Erythroblast (primary cell): ENCODE results near the gene APBB2.

ENCODE experiments used
- GATA1 ChIP-seq: IDR thresholded peaks from 2 replicates; pipeline ENCODE4 v1.6.1; 2011; ENCODE audit warnings: low read depth, mild to moderate bottlenecking, control low read depth, low read length, moderate library complexity
- POLR2A ChIP-seq: IDR thresholded peaks from 2 replicates; pipeline ENCODE4 v1.6.1; 2011; ENCODE audit warnings: mild to moderate bottlenecking, low read length

- TF ChIP-seq POLR2A (no peak), GATA1 (no peak)
Observed at GRCh38 chr4:40939856-40940255, 274.5 kb downstream of the APBB2 start.
